ENCODE data around the gene SRD5A3.

Gene SRD5A3

DNA sequence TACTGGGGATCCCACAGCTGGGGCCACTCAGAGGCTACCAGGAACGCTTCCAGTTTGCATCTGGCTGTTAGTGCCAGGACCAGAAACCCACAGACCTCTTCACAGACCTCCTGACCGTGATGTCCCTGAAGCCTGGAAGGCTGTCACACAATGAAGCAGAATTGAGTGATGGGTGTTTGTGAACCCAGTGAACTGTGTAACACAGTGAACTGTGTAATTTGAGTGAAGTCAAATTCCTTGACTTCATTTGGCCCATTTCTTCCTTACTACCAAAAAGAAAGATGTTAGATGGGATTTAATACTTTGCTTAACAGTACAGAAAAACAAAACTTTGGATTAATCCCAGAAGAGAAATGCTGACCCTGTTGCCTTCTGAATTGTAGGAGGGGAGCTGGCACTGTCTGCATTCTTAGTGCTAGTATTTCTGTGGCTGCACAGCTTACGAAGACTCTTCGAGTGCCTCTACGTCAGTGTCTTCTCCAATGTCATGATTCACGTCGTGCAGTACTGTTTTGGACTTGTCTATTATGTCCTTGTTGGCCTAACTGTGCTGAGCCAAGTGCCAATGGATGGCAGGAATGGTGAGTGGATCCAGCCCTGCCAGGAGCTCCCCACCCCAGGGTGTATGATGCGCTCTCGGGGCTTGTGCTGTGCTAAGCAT lies 17.8 kb downstream of the SRD5A3 start:
- Histone ChIP-seq H3K4me2 (peak overlapping the region in 3 of 11 experiments; percentile 1 to 30 (median 15); a peak in 2 of 22 replicates), H3K9me3 (replicated peaks in 1 of 11) (no peaks in the 10 kb centered on the region), H3K4me1 (peaks cover 6 to 46% (median 13%) of the 10 kb centered on the region in 10 experiments; a peak in 18 of 20 replicates), H3K9ac (0 out of 22 replicates have a peak overlapping the region, but pooled peaks of 1 of the 11 experiments have one; percentile 8), H3K36me3 (peaks cover 0 to 25% (median 6%) of the 10 kb centered on the region in 11 experiments; a peak in 8 of 22 replicates), H4K20me1 (no peaks in the 10 kb centered on the region), H3K27me3 (no peaks in the 10 kb centered on the region), H3K27ac (peak overlapping the region in 2 of 11 experiments; percentile 19 to 32; a peak in 2 of 22 replicates), H3K4me3 (no peak overlapping the region)
- no peak for TF ChIP-seq Cebpa-rat (IDR thresholded peaks at IDR 0.05)

- peaks cover 0 to 36% (median 8%) of the 10 kb centered on the region in 10 experiments; a peak in 12 of 20 replicates for H3K4me1 ChIP-seq
- no peak overlapping the region for H3K9ac ChIP-seq
- no peak overlapping the region for H3K27ac ChIP-seq
- H3K4me3 ChIP-seq, result no peak overlapping the region
- H3K27me3 ChIP-seq, result no peaks in the 10 kb centered on the region
- no peaks in the 10 kb centered on the region for H4K20me1 ChIP-seq
- H3K36me3 ChIP-seq, result peaks cover 0 to 31% (median 12%) of the 10 kb centered on the region in 11 experiments; a peak in 12 of 22 replicates
- no peak overlapping the region for H3K4me2 ChIP-seq
- no peaks in the 10 kb centered on the region for H3K9me3 ChIP-seq (replicated peaks in 1 of 11)
- TF ChIP-seq Cebpa-rat (IDR thresholded peaks at IDR 0.05), result no peak
Observed at GRCh38 chr4:55364691-55365344, 18.8 kb downstream of the SRD5A3 start.

GRCh38 chr4:55365345-55365728 lies 19.3 kb downstream of the SRD5A3 start:
- peaks cover 0 to 31% (median 17%) of the 10 kb centered on the region in 11 experiments; a peak in 13 of 22 replicates for H3K36me3 ChIP-seq
- H3K27me3 ChIP-seq, result no peaks in the 10 kb centered on the region
- H3K9me3 ChIP-seq (replicated peaks in 1 of 11), result no peaks in the 10 kb centered on the region
- no peak overlapping the region for H3K4me3 ChIP-seq
- H3K27ac ChIP-seq, result no peak overlapping the region
- no peak overlapping the region for H3K4me2 ChIP-seq
- peaks cover 0 to 30% (median 6%) of the 10 kb centered on the region in 10 experiments; a peak in 6 of 20 replicates for H3K4me1 ChIP-seq
- H4K20me1 ChIP-seq, result no peaks in the 10 kb centered on the region
- TF ChIP-seq Cebpa-rat (IDR thresholded peaks at IDR 0.05), result no peak
- H3K9ac ChIP-seq, result no peak overlapping the region

- Histone ChIP-seq H3K9ac (no peak overlapping the region), H3K9me3 (replicated peaks in 1 of 11) (no peaks in the 10 kb centered on the region), H3K36me3 (peaks cover 0 to 33% (median 19%) of the 10 kb centered on the region in 11 experiments; a peak in 13 of 22 replicates), H3K4me2 (no peak overlapping the region), H4K20me1 (no peaks in the 10 kb centered on the region), H3K4me3 (no peak overlapping the region), H3K27ac (no peak overlapping the region), H3K27me3 (no peaks in the 10 kb centered on the region), H3K4me1 (peaks cover 0 to 18% (median 0%) of the 10 kb centered on the region in 10 experiments; a peak in 5 of 20 replicates)
- no peak for TF ChIP-seq Cebpa-rat (IDR thresholded peaks at IDR 0.05)
Observed at GRCh38 chr4:55366621-55367020, 20.6 kb downstream of the SRD5A3 start.

- TF ChIP-seq Cebpa-rat (IDR thresholded peaks at IDR 0.05), result no peak
- no peak overlapping the region for H3K4me2 ChIP-seq
- H4K20me1 ChIP-seq, result no peaks in the 10 kb centered on the region
- no peaks in the 10 kb centered on the region for H3K9me3 ChIP-seq (replicated peaks in 1 of 11)
- no peak overlapping the region for H3K4me3 ChIP-seq
- no peaks in the 10 kb centered on the region for H3K27me3 ChIP-seq
- H3K4me1 ChIP-seq, result peaks cover 0 to 15% (median 0%) of the 10 kb centered on the region in 10 experiments; a peak in 5 of 20 replicates
- no peak overlapping the region for H3K27ac ChIP-seq
- H3K9ac ChIP-seq, result no peak overlapping the region
- H3K36me3 ChIP-seq, result peaks cover 0 to 33% (median 14%) of the 10 kb centered on the region in 11 experiments; a peak in 13 of 22 replicates
Observed at GRCh38 chr4:55367084-55367722, 21.2 kb downstream of the SRD5A3 start.

GRCh38 chr4:55369968-55370367 lies 23.9 kb downstream of the SRD5A3 start:
- Histone ChIP-seq H3K4me2 (no peak overlapping the region), H4K20me1 (no peaks in the 10 kb centered on the region), H3K4me3 (no peak overlapping the region), H3K27ac (no peak overlapping the region), H3K36me3 (peaks cover 0 to 29% (median 14%) of the 10 kb centered on the region in 11 experiments; a peak in 11 of 22 replicates), H3K9ac (no peak overlapping the region), H3K9me3 (replicated peaks in 1 of 11) (no peaks in the 10 kb centered on the region), H3K27me3 (no peaks in the 10 kb centered on the region), H3K4me1 (peaks cover 0 to under 1% (median 0%) of the 10 kb centered on the region in 10 experiments; a peak in 1 of 20 replicates)
- no peak for TF ChIP-seq Cebpa-rat (IDR thresholded peaks at IDR 0.05)

DNA sequence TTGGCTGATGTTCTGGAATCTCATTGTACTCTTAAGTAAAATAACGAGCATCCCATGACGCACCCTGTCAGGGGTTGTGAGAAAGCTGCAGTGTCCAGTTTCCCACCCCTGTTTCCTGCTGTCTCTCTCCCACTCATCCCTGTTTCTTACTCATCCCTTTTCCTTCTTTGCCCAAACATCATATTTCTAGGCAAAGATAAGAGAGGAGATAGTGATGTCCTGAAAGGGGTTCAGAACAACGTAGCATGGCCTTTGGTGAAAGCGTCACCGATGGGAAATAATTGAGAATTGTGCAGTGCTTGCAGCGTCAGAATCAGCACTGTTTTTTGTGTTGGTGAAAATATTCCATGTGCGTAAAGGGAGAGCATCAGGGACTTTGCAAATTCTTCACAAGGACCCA lies 26.2 kb downstream of the SRD5A3 start:
- Histone ChIP-seq H3K9me3 (replicated peaks in 1 of 11) (no peaks in the 10 kb centered on the region), H3K4me2 (no peak overlapping the region), H3K27me3 (no peaks in the 10 kb centered on the region), H3K4me3 (no peak overlapping the region), H4K20me1 (no peaks in the 10 kb centered on the region), H3K36me3 (peaks cover 0 to 25% (median 13%) of the 10 kb centered on the region in 11 experiments; a peak in 11 of 22 replicates), H3K4me1 (no peaks in the 10 kb centered on the region), H3K9ac (no peak overlapping the region), H3K27ac (no peak overlapping the region)
- TF ChIP-seq Cebpa-rat (IDR thresholded peaks at IDR 0.05), result no peak

- Histone ChIP-seq H3K9ac (no peak overlapping the region), H3K36me3 (peaks cover 0 to 20% (median 10%) of the 10 kb centered on the region in 11 experiments; a peak in 11 of 22 replicates), H3K9me3 (replicated peaks in 1 of 11) (no peaks in the 10 kb centered on the region), H3K27me3 (no peaks in the 10 kb centered on the region), H3K27ac (no peak overlapping the region), H3K4me1 (no peaks in the 10 kb centered on the region), H3K4me2 (no peak overlapping the region), H4K20me1 (no peaks in the 10 kb centered on the region), H3K4me3 (no peak overlapping the region)
- TF ChIP-seq Cebpa-rat (IDR thresholded peaks at IDR 0.05), result no peak
Observed at GRCh38 chr4:55373461-55373860, 27.4 kb downstream of the SRD5A3 start.

DNA sequence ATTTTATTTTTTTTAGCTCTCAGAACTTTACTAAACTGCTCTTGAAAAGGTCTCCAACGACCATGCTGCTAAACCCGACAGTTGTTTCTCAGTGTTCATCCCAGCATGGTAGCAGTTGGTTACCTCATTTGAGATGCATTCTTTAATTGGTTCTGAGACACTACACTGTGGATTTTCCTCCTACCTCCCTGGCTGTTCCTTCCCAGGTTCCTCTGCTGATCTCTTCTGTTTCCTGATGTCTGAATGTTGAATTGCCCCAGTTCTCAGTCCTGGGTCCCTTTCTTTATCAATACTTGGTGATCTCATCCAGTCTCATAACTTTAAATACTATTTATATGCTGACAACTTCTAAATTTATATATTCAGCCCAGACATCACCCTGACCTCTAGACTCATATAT lies 30.7 kb downstream of the SRD5A3 start:
- H3K9me3 ChIP-seq (replicated peaks in 1 of 11), result no peaks in the 10 kb centered on the region
- no peaks in the 10 kb centered on the region for H3K4me1 ChIP-seq
- no peaks in the 10 kb centered on the region for H3K27me3 ChIP-seq
- H3K9ac ChIP-seq, result no peak overlapping the region
- no peak for TF ChIP-seq Cebpa-rat (IDR thresholded peaks at IDR 0.05)
- no peak overlapping the region for H3K4me3 ChIP-seq
- no peaks in the 10 kb centered on the region for H4K20me1 ChIP-seq
- H3K4me2 ChIP-seq, result no peak overlapping the region
- no peak overlapping the region for H3K27ac ChIP-seq
- no peaks in the 10 kb centered on the region; a peak in 1 of 22 replicates for H3K36me3 ChIP-seq
